Measurements from ENCODE around the gene MSN. TPM values are rescaled to one million over a fixed set of nuclear protein-coding genes. Genes with fewer than 3 reads are reported as not detected.

Gene MSN
- 378 and 776 TPM in 2 replicates for total RNA-seq

DNA sequence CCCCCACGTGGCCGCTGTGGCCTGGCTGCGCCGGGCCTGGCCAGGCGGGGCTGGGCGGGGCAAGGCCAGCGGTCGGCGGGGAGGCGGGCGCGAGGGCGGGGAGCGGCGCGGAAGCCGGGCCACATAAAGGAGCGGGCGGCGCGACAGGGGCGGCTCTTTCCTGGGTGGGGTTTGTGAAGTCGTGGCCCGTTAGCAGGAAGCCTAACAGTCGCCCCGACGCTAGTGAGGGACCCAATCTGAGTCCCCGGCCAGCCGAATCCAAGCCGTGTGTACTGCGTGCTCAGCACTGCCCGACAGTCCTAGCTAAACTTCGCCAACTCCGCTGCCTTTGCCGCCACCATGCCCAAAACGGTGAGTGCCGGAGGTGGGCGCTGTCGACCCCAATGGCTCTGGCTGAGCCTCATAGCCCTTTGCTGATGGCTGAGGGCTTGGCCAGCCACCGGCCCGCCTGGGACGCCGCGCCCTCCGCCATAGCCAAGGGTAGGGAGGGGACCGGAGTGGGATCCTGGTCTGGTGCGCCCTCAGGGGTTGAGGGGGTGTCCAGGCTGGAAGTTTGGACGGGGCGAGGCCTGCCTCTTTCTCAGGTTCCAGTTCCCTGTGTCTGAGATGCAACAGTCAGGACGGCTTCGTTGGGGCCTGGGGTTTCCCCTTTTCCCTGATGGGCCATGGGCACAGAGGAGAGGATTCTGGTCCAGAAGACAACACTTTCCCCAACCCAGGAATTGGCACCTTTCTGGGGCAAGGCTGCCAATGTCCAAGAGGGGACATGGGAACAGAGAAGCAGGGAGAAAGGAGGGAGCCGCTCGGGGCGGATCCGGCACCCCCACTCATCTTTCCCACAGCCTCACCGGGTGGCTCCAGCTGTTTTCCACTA, at the start of gene MSN:
MSN (plus strand) TSS at position 152 of the 874 bp plus-strand sequence; CDS start at position 340, 188 bp downstream.

Other genes with a start within 250 kb of the MSN start
- gene LAS1L, start 132.9 kb upstream of the MSN start, total RNA-seq, result 20.4 and 23.9 TPM in 2 replicates